GM10266 (cell line): Measurements from ENCODE around the gene PRXL2A.
A peak's percentile ranks its signal among the peaks of the same experiment; 100 is the strongest.

Experiments
- DNase-seq: peaks from one replicate; pipeline ENCODE4 v3.0.0; 2012; ENCODE audit errors: extremely low spot score
- CTCF ChIP-seq: IDR thresholded peaks from 2 replicates; pipeline ENCODE4 v1.5.1; 2012; ENCODE audit warnings: mild to moderate bottlenecking, low read depth; ENCODE audit not compliant: control insufficient read depth, insufficient read depth; ENCODE audit errors: missing control alignments

The PRXL2A gene

DNA sequence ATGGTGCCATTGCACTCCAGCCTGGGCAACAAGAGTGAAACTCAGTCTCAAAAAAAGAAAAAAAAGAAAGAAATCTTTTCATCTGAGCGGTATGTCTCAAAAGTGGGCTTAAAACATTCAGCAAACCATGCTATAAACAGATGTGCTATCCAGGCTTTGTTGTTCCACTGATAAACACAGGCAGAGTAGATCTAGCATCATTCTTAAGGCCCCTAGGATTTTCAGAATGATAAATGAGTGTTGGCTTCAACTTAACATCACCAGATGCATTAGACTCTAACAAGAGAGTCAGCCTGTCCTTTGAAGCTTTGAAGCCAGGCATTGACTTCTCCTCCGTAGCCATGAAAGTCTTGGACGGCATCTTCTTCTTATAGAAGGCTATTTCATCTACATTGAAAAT lies 28.6 kb upstream of the PRXL2A start:
- no peak for TF ChIP-seq CTCF

DNA sequence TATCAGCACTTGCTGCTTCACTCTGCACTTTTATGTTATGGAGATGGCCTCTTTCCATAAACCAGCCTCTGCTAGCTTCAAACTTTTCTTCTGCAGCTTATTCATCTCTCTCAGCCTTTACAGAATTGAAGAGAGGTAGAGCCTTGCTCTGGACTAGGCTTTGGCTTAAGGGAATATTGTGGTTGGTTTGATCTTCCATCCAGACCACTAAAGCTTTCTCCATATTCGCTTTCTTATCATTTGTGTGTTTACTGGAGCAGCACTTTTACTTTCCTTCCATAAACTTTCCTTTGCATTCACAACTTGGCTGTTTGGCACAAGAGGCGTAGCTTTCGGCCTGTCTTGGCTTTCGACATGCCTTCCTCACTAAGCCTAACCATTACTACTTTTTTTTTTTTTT lies 28.2 kb upstream of the PRXL2A start:
- DNase-seq: no peak
- no peak for TF ChIP-seq CTCF

More for the DNA sequence above, 28.6 kb upstream of the PRXL2A start:
- no peak for DNase-seq

DNA sequence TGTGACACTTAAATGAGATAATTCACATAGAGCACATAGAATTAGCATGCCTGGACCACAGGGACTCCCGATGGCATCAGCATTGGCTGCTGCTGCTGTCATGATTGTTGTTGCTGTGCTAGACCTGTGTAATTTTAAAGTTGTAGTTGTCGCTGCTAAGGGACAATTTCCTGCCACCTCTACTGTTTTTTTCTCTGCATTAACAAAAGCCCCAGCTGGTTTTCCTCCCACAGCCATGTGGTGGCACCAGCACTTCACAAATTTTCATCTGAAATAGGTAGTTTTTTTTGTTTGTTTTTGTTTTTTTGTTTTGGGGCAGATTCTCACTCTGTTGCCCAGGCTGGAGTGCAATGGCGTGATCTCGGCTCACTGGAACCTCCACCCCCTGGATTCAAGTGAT lies 25.4 kb upstream of the PRXL2A start:
- TF ChIP-seq CTCF: peak; percentile 69
- DNase-seq: peak; percentile 59

DNA sequence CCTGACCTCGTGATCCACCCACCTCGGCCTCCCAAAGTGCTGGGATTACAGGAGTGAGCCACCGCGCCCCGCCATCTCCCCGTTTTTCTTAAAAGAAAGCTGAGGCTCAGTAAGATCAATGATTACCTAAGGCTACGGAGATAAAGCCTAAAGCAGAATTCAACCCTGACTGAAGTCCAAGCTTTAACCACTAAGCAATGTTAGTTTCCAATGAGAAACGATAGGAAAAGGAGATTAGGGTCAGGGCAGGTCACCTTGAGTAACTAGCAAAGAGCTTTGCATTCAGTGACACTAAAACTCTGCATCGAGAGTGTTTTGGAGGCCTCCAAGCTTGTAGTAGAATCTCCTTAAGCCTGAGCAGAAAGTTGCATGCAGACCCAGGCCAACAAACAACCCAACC lies 17.6 kb upstream of the PRXL2A start:
- DNase-seq: no peak
- no peak for TF ChIP-seq CTCF

DNA sequence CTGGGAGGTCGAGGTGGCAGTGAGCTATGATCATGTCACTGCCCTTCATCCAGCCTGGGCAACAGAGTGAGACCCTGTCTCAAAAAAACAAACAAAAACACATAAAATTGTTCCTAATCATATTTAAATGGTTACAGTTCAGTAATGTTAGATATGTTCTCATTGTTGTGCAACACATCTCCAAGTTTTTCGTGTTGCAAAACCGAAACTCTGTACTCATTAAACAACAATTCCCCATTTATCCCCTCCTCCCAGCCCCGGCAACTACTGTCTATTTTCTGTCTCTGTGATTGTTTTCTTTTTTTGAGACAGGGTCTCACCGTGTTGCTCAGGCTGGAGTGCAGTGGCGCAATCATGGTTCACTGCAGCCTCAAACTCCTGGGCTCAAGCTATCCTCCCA lies 16.1 kb upstream of the PRXL2A start:
- TF ChIP-seq CTCF: no peak
- no peak for DNase-seq

DNA sequence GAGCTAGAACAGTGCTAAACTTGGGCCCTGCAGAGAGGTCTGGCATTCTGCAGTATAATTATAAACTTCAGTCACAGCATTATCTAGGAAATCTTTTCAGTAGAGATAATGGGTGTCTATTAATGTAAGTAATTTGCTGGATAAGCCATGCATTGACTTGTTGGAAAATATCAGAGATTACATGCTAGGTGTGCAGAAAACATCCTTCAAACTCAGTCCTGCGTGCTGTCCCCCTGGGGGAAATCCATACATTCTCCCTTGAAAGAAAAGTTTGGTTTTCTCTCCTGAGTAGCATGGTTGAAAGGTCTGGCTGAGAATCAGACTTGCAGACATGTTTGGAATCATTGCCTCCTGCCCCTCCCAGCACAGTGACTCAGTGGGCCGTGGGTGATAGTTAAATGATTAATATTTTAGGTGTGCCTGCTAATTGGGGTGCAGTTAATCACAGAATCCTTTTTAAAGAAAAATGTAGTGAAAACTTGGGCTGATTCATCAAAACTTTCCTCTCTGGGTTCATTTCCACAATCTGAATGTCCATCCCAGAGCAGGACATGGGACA lies 13.9 kb upstream of the PRXL2A start:
- no peak for DNase-seq
- no peak for TF ChIP-seq CTCF

DNA sequence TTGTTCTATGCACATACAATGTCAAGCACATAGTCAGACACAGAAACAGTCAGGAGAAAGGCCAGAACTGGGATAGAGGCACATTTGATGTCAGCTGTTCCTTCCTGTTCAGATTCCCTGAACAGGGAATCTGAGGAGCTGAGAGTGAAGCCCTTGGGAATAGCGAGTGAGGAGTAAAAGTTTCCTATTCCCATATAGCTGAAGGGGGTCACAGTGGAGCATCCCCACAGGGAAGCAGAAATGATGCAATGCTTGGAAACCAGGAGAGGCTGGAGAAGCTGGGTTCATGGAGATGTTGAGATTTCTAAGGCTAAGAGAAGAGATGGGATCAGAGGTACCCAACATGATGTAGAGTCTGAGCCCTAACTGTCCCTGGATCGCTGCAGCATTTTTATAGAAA lies 11.3 kb upstream of the PRXL2A start:
- no peak for TF ChIP-seq CTCF
- no peak for DNase-seq
